NCI-H510A treated with DMSO at 0.1 percent for 48 hours (cell line): ENCODE results near the gene ZNF778.
A peak's percentile ranks its signal among the peaks of the same experiment; 100 is the strongest.

Source experiments
- DNase-seq: peaks from one replicate; lab custom pipeline; 2025; lab: John Stamatoyannopoulos, UW

The ZNF778 gene

GRCh38 chr16:89194340-89195311 is 22.9 kb upstream of the ZNF778 start:
- no peak for DNase-seq

GRCh38 chr16:89195521-89196171 is 21.9 kb upstream of the ZNF778 start:
- no peak for DNase-seq

GRCh38 chr16:89197033-89197632 is 20.4 kb upstream of the ZNF778 start:
- DNase-seq, result no peak

GRCh38 chr16:89197633-89198416 is 19.7 kb upstream of the ZNF778 start:
- DNase-seq, result no peak

GRCh38 chr16:89198417-89199240 is 18.9 kb upstream of the ZNF778 start:
- no peak for DNase-seq

GRCh38 chr16:89199241-89200123 is 18.0 kb upstream of the ZNF778 start:
- no peak for DNase-seq

GRCh38 chr16:89200124-89200849 is 17.2 kb upstream of the ZNF778 start, which contains the start of gene SLC22A31:
Gene SLC22A31, minus strand, starts transcription at chr16:89200537. Its CDS starts 36 bp downstream, at chr16:89200501.
- no peak for DNase-seq

- no peak for DNase-seq
Observed at GRCh38 chr16:89200850-89201411, 16.6 kb upstream of the ZNF778 start.

- peak; percentile 36 for DNase-seq
Observed at GRCh38 chr16:89201439-89202377, 15.8 kb upstream of the ZNF778 start.

GRCh38 chr16:89202422-89203215 is 14.9 kb upstream of the ZNF778 start:
- no peak for DNase-seq

- no peak for DNase-seq
Observed at GRCh38 chr16:89207993-89208392, 9.5 kb upstream of the ZNF778 start.

- no peak for DNase-seq
Observed at GRCh38 chr16:89209522-89210044, 7.9 kb upstream of the ZNF778 start.

- DNase-seq, result no peak
Observed at GRCh38 chr16:89210165-89210903, 7.2 kb upstream of the ZNF778 start.

- no peak for DNase-seq
Observed at GRCh38 chr16:89210904-89211515, 6.5 kb upstream of the ZNF778 start.

- DNase-seq, result peak; percentile 55
Observed at GRCh38 chr16:89216315-89217137, 977 bp upstream of the ZNF778 start.
